Mesodermal cell (in vitro differentiated cells): Measurements from ENCODE around the gene KNCN.

Experiments used
- H3K27ac ChIP-seq: 2 replicates; pipeline ENCODE4 v1.7.0; 2013; ENCODE audit warnings: mild to moderate bottlenecking, low read depth, low read length, moderate library complexity; ENCODE audit not compliant: severe bottlenecking
- H3K36me3 ChIP-seq: 2 replicates; pipeline ENCODE4 v1.7.1; 2013; ENCODE audit warnings: mild to moderate bottlenecking, low read length, moderate library complexity; ENCODE audit not compliant: control insufficient read depth, insufficient read depth
- H3K4me1 ChIP-seq: one replicate; pipeline ENCODE4 v1.7.1; 2013; ENCODE audit warnings: mild to moderate bottlenecking, low read length; ENCODE audit not compliant: insufficient read depth, control insufficient read depth, poor library complexity, severe bottlenecking
- H3K4me3 ChIP-seq: 2 replicates; pipeline ENCODE4 v1.7.0; 2013; ENCODE audit warnings: low read length, control low read depth, mild to moderate bottlenecking; ENCODE audit not compliant: insufficient read depth, poor library complexity, severe bottlenecking; ENCODE audit errors: extremely low read depth
- H3K9me3 ChIP-seq: 2 replicates; pipeline ENCODE4 v1.7.1; 2013; ENCODE audit warnings: mild to moderate bottlenecking, low read length, moderate library complexity; ENCODE audit not compliant: control insufficient read depth
- WGBS, 2 experiments: methylation state at CpG; one replicate each; pipeline ENCODE4 v1.1.5; 2013; ENCODE audit warnings: missing lambda C conversion rate in 2 of 2; ENCODE audit not compliant: insufficient coverage in 2 of 2; 5-methylcytosine and 5-hydroxymethylcytosine counted together

KNCN gene

DNA sequence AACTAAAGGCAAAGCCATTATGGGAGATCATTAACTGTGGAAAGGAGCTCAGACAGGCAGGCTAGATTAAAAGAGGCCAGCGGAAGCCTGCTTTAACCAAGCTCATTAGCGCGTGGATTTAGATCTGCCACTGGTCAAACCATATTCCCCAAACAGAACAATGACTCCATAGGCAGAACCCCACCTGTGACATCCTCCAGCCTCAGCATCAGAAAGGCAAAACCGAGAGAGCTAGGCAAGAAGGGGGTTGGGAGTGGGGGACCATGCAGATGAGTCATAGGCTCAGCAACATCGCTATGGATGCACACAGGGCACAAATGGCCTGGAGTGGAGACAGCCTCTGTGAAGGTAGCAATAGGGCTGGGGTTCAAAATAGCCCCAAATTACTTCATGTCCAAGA, 32.0 kb upstream of the KNCN start:
- Histone ChIP-seq H3K27ac (no peak overlapping the region), H3K36me3 (peaks cover 69% of the 10 kb centered on the region), H3K4me3 (no peak overlapping the region), H3K4me1 (no peaks in the 10 kb centered on the region), H3K9me3 (no peaks in the 10 kb centered on the region)
- 77 to 78% methylated on average over 3 of the region's 5 CpGs for WGBS, 2 experiments

DNA sequence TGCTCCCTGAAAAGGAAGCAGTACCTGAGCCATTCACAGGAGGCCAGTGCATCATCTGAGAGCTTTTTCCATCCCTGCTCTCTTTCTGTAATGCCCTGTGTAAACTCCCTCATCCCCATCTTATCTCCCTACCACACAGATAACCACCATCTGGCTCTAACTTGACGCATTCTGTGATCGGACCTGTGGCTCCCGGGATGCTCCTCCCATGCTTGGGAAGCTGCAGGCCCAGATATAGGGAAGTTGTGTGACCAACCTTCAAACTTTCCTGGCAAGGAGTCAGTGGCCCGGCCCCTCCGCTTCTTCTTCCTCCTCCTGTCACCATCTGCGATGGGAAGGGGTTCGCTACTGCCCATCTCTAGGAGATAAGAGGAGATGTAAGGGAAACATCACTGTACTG, 31.5 kb upstream of the KNCN start:
- WGBS, 2 experiments, result 76 to 81% methylated on average over 3 to 5 of the region's 7 CpGs
- no peak overlapping the region for H3K27ac ChIP-seq
- H3K4me1 ChIP-seq, result no peaks in the 10 kb centered on the region
- H3K9me3 ChIP-seq, result no peaks in the 10 kb centered on the region
- H3K36me3 ChIP-seq, result peaks cover 69% of the 10 kb centered on the region
- H3K4me3 ChIP-seq, result no peak overlapping the region

DNA sequence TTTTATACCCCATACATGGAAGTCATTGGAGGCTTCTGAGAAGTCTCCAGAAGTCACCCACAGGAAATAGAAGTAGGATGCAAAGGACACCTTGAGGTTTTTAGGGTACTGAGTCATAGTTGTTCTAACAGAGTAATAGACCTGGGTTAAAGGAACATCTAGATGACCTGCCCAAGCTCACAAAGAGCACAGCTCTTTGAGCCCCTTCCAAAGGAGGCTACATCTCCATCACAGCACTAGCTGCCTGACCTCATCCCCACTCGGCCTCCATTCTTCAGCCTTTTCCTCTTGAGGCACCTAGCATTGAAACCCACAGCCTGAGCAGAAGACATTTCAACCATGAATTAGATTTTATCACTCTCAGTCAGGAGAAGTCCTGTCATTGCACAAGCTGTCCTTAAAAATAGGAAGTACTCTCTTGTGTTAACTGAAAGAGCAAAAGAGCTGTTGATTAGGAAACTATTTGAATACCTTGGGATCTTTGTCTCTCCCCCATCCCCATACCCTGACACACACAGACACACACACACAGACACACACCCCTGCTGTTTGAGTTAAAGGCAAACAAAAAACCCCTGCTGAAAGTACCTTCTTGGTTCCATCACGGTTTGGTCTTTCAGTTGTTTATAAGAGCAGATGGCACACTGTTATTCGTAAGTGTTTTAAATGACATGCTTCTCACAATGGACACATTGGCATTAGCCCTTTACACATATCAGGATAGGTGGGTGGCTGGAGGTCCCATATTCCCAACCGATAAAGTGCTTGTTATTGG, 30.4 kb upstream of the KNCN start:
- Histone ChIP-seq H3K36me3 (peaks cover 64% of the 10 kb centered on the region), H3K4me1 (no peaks in the 10 kb centered on the region), H3K9me3 (no peaks in the 10 kb centered on the region), H3K4me3 (no peak overlapping the region), H3K27ac (no peak overlapping the region)
- WGBS, 2 experiments, result 65 to 100% methylated on average over 1 to 3 of the region's 4 CpGs

DNA sequence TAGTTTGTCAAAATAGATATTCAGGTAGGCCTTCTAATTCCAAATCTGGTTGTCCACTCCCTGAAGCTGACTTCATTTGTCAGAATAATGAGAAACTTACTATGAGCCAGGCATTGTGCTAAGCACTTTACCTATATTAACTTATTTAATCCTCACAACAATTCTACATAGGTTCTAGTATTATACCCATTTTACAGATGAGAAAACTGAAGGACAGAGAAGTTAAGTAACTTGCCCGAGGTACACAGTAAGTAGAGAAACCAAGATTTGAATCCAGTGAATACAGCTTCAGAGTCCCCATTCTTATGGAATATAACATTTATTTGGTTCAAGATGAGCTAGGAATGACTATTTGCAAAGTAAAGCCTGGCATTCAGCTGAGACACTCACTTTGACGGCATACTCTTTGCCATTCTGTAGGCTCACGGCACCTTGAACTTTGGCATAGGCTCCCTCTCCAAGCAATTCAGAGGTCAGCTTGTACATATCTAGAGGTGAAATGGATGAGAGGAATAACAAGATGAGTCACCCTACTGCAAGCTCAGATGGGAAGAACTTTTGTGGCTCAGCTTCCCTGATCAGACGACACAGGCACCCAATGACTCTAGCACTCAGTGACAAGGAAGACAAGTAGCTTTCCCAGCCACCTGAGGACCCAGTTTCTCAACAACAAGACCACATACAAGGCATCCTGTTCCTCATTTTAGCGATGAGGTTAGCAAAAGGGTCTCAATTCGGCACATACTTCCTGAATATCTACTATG, 28.9 kb upstream of the KNCN start:
- H3K36me3 ChIP-seq, result peaks cover 57% of the 10 kb centered on the region
- 89 to 96% methylated on average over 3 to 6 of the region's 6 CpGs for WGBS, 2 experiments
- no peak overlapping the region for H3K27ac ChIP-seq
- no peak overlapping the region for H3K4me3 ChIP-seq
- H3K4me1 ChIP-seq, result no peaks in the 10 kb centered on the region
- H3K9me3 ChIP-seq, result no peaks in the 10 kb centered on the region

DNA sequence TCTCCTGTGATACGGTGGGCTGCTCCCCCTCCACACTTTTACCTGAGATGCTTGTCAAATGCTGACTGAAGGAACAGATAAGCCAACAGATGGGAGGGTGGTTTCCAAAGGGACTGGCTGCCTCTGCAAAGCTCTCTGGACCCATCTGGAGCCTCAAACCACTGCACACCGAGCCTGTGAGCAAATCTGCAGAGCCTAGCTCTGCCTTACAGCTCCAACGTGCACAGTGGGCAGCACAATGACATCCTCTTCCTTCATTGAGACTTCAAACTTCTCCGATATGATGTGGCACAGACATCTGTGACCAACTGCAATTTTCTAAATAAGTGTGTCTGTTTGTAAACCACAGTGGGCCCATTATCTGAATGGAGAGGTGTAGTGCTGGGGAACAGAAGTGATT, 26.2 kb upstream of the KNCN start:
- Histone ChIP-seq H3K4me1 (no peaks in the 10 kb centered on the region), H3K27ac (no peak overlapping the region), H3K4me3 (no peak overlapping the region), H3K36me3 (peaks cover 38% of the 10 kb centered on the region), H3K9me3 (no peaks in the 10 kb centered on the region)
- WGBS, 2 experiments, result 94 to 100% methylated on average over 2 to 3 of the region's 4 CpGs

DNA sequence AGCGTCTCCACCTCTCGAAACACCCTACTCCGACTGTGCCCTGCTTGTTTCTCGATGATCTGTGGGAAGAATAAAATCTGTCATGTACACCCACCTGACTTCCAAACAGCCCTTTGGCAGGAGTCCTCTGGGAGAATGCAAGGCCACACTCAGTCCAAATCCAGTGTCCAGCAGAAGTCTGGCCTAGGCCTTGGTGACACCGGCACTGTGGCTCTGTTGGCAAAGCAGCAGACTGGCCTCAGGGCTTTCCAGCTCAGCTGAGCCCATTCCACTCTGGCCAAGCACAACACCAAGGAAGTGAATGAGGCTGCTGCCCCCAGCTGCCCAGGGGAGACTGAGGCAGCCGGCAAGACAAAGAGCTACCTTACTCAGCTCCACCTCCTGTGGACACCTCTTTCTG, 25.1 kb upstream of the KNCN start:
- WGBS, 2 experiments, result 92 to 97% methylated on average over 3 to 5 of the region's 6 CpGs
- H3K4me1 ChIP-seq, result no peaks in the 10 kb centered on the region
- peaks cover 34% of the 10 kb centered on the region for H3K36me3 ChIP-seq
- H3K9me3 ChIP-seq, result no peaks in the 10 kb centered on the region
- no peak overlapping the region for H3K4me3 ChIP-seq
- no peak overlapping the region for H3K27ac ChIP-seq

DNA sequence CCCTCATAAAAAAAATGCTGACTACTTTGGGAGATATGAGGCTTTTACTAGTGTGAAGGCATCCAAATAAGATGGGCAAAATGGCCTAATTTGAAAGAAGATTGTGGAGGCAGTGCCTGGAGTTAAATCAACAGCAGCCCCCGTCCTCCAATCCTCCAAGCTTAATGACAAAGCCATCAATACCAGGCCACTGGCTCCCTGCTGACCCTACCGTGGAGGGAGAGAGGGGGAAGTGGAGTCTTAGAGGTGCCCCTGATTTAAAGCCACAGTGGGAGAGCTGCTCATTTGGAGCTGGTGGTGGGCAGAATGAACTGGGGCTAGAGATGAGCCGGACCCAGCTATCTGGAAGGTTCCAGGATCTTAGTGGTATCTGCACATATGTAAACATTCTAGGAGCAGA, 24.3 kb upstream of the KNCN start:
- H3K36me3 ChIP-seq, result peaks cover 29% of the 10 kb centered on the region
- no peak overlapping the region for H3K4me3 ChIP-seq
- no peaks in the 10 kb centered on the region for H3K4me1 ChIP-seq
- no peaks in the 10 kb centered on the region for H3K9me3 ChIP-seq
- WGBS, 2 experiments, result no CpG with 5 or more reads among the region's 3 CpGs
- H3K27ac ChIP-seq, result no peak overlapping the region

DNA sequence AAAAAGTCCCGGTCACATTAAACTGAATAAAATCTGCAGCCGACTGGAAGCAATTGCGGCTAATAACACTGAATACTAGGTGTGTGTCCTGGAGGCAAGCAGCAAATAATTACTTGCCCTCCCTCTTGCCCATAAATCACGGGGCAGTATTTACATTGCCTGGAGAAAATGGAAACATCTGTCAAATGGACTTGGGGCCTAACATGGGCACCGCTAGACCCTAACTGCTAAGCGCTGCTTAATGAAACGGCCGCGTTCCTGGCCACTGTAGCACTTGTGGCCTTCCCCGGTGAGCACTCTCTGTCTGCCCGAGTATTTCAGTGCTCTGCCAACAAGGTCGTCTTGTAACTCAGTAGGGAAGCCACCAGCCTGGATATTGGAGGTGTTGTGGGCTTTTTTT, 23.9 kb upstream of the KNCN start:
- Histone ChIP-seq H3K27ac (no peak overlapping the region), H3K36me3 (peaks cover 24% of the 10 kb centered on the region), H3K4me1 (no peaks in the 10 kb centered on the region), H3K9me3 (no peaks in the 10 kb centered on the region), H3K4me3 (no peak overlapping the region)
- 79 to 84% methylated on average over 8 to 9 of the region's 12 CpGs for WGBS, 2 experiments

DNA sequence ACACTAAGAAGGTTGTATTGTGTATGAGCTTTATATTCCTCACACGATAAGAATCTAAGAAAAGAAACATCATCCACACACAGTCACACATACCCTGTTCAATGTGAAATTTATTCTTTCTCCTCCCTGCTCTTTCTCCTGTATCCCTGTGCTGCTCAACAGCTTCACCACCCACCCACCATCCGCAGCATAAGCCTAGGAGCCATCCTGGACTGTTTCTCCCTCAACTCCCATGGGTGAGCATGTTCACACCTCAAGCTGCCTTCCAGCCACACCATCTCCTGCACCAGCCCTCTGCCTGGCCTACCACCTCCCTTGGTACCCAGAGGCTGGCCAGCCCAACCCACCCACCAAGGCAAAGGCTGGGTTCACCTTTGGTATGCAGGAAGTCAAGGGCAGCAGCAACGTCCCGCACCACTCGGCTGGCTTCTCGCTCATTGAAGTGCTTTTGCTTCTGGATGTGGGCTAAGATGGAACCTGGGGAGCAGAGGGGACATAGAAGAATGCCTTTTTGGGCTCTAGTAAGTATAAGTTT, 20.3 kb upstream of the KNCN start:
- peaks cover 17% of the 10 kb centered on the region for H3K36me3 ChIP-seq
- no peaks in the 10 kb centered on the region for H3K9me3 ChIP-seq
- 94 to 100% methylated on average over 3 to 5 of the region's 6 CpGs for WGBS, 2 experiments
- no peak overlapping the region for H3K27ac ChIP-seq
- H3K4me3 ChIP-seq, result no peak overlapping the region
- no peaks in the 10 kb centered on the region for H3K4me1 ChIP-seq

DNA sequence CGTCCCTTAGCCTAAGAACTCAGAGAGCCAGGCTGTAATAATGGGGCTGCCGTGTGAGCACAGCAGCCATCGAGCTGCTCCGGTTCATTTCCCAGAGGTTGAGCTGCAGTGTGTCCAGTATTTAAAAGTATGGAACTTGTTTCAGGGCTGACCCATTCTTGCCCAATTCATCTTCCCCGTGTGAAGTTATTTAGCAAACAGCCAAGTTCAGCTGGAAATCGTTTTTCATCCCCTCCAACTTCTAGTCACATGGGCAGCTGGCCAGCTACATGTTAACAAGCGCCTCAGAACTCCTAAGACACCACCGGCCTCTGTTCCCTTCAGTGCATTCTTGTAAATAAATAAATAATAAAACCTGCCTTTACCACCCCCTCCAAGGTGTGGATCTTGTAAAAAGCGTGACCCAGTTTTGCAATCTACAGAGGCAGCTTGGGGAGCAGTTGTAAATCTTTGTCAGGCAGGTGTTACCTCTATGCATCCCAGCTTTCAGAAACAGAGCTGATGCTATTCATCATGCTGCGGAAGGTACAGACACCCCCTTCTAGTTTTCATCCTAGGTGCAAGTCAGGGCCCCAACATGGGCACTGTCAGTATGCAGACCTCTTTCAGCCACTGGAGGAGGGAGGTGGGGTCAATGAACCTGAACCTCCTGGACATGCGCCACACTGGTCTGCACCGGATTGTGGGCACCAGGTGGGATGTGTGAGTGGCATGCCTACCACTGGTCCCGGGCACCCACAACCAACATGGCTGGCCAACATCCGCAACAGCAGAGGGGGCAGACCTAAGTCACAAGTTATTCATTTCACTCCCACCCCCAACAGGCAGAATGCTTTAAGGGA, 18.7 kb upstream of the KNCN start:
- Histone ChIP-seq H3K27ac (no peak overlapping the region), H3K4me3 (no peak overlapping the region), H3K36me3 (peaks cover 16% of the 10 kb centered on the region), H3K9me3 (no peaks in the 10 kb centered on the region), H3K4me1 (no peaks in the 10 kb centered on the region)
- WGBS, 2 experiments, result 86 to 89% methylated on average over 9 to 10 of the region's 14 CpGs
